Tibial nerve (tissue), 4 donors: ENCODE data around the gene SNX25.

ENCODE experiments used
- CTCF ChIP-seq, 5 experiments: fragments of 200-600 bp in 3 of 5; fragments of 450-650 bp in 2 of 5; sonication (generic) in 3 of 5; IDR thresholded peaks; one replicate each; pipeline ENCODE4 v1.5.1; 2016 to 2019; ENCODE audit warnings: antibody characterized with exemption in 5 of 5, mild to moderate bottlenecking in 3 of 5, moderate library complexity in 2 of 5
- EP300 ChIP-seq, 2 donors: sonication (generic); formaldehyde crosslinking; IDR thresholded peaks; one replicate each; pipeline ENCODE4 v1.6.1; 2017; ENCODE audit warnings: antibody characterized with exemption in 2 of 2, mild to moderate bottlenecking in 1 of 2
- POLR2A ChIP-seq, 2 donors: fragments of 450-650 bp; IDR thresholded peaks; one replicate each; pipeline ENCODE4 v1.6.1; 2017; ENCODE audit warnings: antibody characterized with exemption in 2 of 2, mild to moderate bottlenecking in 2 of 2, moderate library complexity in 2 of 2

- TF ChIP-seq CTCF (IDR thresholded peaks at IDR 0.05): no peak
- no peak for TF ChIP-seq EP300 (IDR thresholded peaks at IDR 0.05)
- TF ChIP-seq POLR2A (IDR thresholded peaks at IDR 0.05): no peak
Measured at GRCh38 chr4:185390941-185391340, 181.5 kb downstream of the SNX25 start.
